H9 (cell line): ENCODE results near the gene NRN1. TPM values are rescaled to one million over a fixed set of nuclear protein-coding genes. Genes with fewer than 3 reads are reported as not detected.

Source experiments
- DNase-seq: peaks from one replicate; pipeline ENCODE4 v3.0.0-alpha.2; 2017
- H2AFZ ChIP-seq: one replicate; pipeline ENCODE4 v1.6.1; 2013; ENCODE audit warnings: mild to moderate bottlenecking, low read length, control low read depth, moderate library complexity
- H2AK5ac ChIP-seq: 2 replicates; pipeline ENCODE4 v1.6.1; 2013; ENCODE audit warnings: low read length, control low read depth, mixed read lengths; ENCODE audit not compliant: insufficient read length
- H2BK120ac ChIP-seq: one replicate; pipeline ENCODE4 v1.6.1; 2013; ENCODE audit warnings: low read depth, mild to moderate bottlenecking, low read length, control low read depth, inconsistent platforms; ENCODE audit not compliant: poor library complexity, severe bottlenecking
- H2BK12ac ChIP-seq: 2 replicates; pipeline ENCODE4 v1.6.1; 2013; ENCODE audit warnings: low read length, control low read depth, mixed read lengths, low read depth; ENCODE audit not compliant: insufficient read length
- H2BK15ac ChIP-seq: 2 replicates; pipeline ENCODE4 v1.6.1; 2013; ENCODE audit warnings: low read depth, low read length, control low read depth
- H2BK20ac ChIP-seq: one replicate; pipeline ENCODE4 v1.6.1; 2013; ENCODE audit warnings: low read depth, mild to moderate bottlenecking, low read length, control low read depth, inconsistent platforms; ENCODE audit not compliant: poor library complexity, severe bottlenecking
- H2BK5ac ChIP-seq: 2 replicates; pipeline ENCODE4 v1.6.1; 2013; ENCODE audit warnings: low read length, control low read depth, mixed read lengths; ENCODE audit not compliant: insufficient read length
- H3K14ac ChIP-seq: 2 replicates; pipeline ENCODE4 v1.6.1; 2013; ENCODE audit warnings: low read length, control low read depth; ENCODE audit not compliant: insufficient read depth
- H3K18ac ChIP-seq: 2 replicates; pipeline ENCODE4 v1.6.1; 2013; ENCODE audit warnings: low read depth, mild to moderate bottlenecking, mixed read lengths, low read length, control low read depth; ENCODE audit not compliant: insufficient read length
- H3K23ac ChIP-seq: 2 replicates; pipeline ENCODE4 v1.6.1; 2013; ENCODE audit warnings: low read length, control low read depth, mixed read lengths, low read depth; ENCODE audit not compliant: insufficient read length
- H3K23me2 ChIP-seq: 2 replicates; pipeline ENCODE4 v1.6.1; 2013; ENCODE audit warnings: low read depth, mild to moderate bottlenecking, mixed read lengths, low read length, control low read depth; ENCODE audit not compliant: insufficient read length, poor library complexity, severe bottlenecking
- H3K27ac ChIP-seq: 2 replicates; pipeline ENCODE4 v1.5.1; 2013; ENCODE audit warnings: low read length, control low read depth, mixed read lengths, low read depth; ENCODE audit not compliant: insufficient read length
- H3K27me3 ChIP-seq: 2 replicates; pipeline ENCODE4 v1.6.1; 2013; ENCODE audit warnings: low read length, control low read depth, inconsistent platforms; ENCODE audit not compliant: insufficient read depth
- H3K4ac ChIP-seq: 2 replicates; pipeline ENCODE4 v1.6.1; 2013; ENCODE audit warnings: low read depth, mild to moderate bottlenecking, control low read depth, inconsistent platforms, low read length, moderate library complexity
- H3K4me1 ChIP-seq: 2 replicates; pipeline ENCODE4 v1.6.1; 2013; ENCODE audit warnings: low read length, control low read depth, inconsistent platforms; ENCODE audit not compliant: insufficient read depth
- H3K4me2 ChIP-seq: 2 replicates; pipeline ENCODE4 v1.6.1; 2013; ENCODE audit warnings: low read length, control low read depth, mixed read lengths; ENCODE audit not compliant: insufficient read length, insufficient read depth
- H3K56ac ChIP-seq: 2 replicates; pipeline ENCODE4 v1.6.1; 2013; ENCODE audit warnings: low read depth, mild to moderate bottlenecking, mixed read lengths, low read length, control low read depth; ENCODE audit not compliant: insufficient read length
- H3K79me1 ChIP-seq: 2 replicates; pipeline ENCODE4 v1.6.1; 2013; ENCODE audit warnings: low read depth, mild to moderate bottlenecking, moderate library complexity, low read length, control low read depth, inconsistent platforms; ENCODE audit not compliant: insufficient read depth, poor library complexity, severe bottlenecking
- H3K79me2 ChIP-seq: 2 replicates; pipeline ENCODE4 v1.6.1; 2013; ENCODE audit warnings: low read length, control low read depth, inconsistent platforms; ENCODE audit not compliant: insufficient read depth
- H3K9ac ChIP-seq: 2 replicates; pipeline ENCODE4 v1.6.1; 2013; ENCODE audit warnings: low read length, control low read depth, mixed read lengths; ENCODE audit not compliant: insufficient read length; ENCODE audit errors: extremely low read depth
- H3K9me3 ChIP-seq: one replicate; pipeline ENCODE4 v1.6.1; 2013; ENCODE audit warnings: low read depth, low read length, inconsistent platforms; ENCODE audit not compliant: control insufficient read depth
- H3T11ph ChIP-seq: one replicate; pipeline ENCODE4 v1.6.1; 2013; ENCODE audit warnings: mild to moderate bottlenecking, low read length, control low read depth, inconsistent platforms
- H4K20me1 ChIP-seq: one replicate; pipeline ENCODE4 v1.6.1; 2013; ENCODE audit not compliant: control insufficient read depth, insufficient read length, insufficient read depth
- H4K5ac ChIP-seq: 2 replicates; pipeline ENCODE4 v1.6.1; 2013; ENCODE audit warnings: low read depth, mild to moderate bottlenecking, mixed read lengths, low read length, control low read depth; ENCODE audit not compliant: insufficient read length
- H4K8ac ChIP-seq: replicated peaks from 2 replicates; pipeline ENCODE4 v1.6.1; 2013; ENCODE audit warnings: low read length, control low read depth, mixed read lengths, low read depth; ENCODE audit not compliant: insufficient read length
- H4K91ac ChIP-seq: 2 replicates; pipeline ENCODE4 v1.6.1; 2013; ENCODE audit warnings: low read depth, mild to moderate bottlenecking, moderate library complexity, mixed read lengths, low read length, control low read depth; ENCODE audit not compliant: insufficient read length
- H3K27ac Mint-ChIP-seq, 3 experiments: 2 replicates in 2 of 3; 3 replicates in 1 of 3; pipeline ENCODE4 v1.8.0; 2020 to 2021; ENCODE audit warnings: mixed read lengths in 3 of 3, mild to moderate bottlenecking in 1 of 3, moderate library complexity in 1 of 3
- H3K27me3 Mint-ChIP-seq: 2 replicates; pipeline ENCODE4 v1.8.0; 2021; ENCODE audit warnings: low read depth, mild to moderate bottlenecking, moderate library complexity, mixed read lengths
- H3K36me3 Mint-ChIP-seq, 3 experiments: 2 replicates in 2 of 3; 3 replicates in 1 of 3; pipeline ENCODE4 v1.8.0; 2020 to 2021; ENCODE audit warnings: low read depth in 3 of 3, mixed read lengths in 3 of 3; ENCODE audit not compliant: insufficient read depth in 1 of 3
- H3K4me1 Mint-ChIP-seq, 2 experiments: 2 replicates each; pipeline ENCODE4 v1.8.0; 2020; ENCODE audit warnings: mixed read lengths in 2 of 2
- H3K4me3 Mint-ChIP-seq, 2 experiments: 2 replicates in 1 of 2; 3 replicates in 1 of 2; pipeline ENCODE4 v1.8.0; 2020 to 2021; ENCODE audit warnings: mild to moderate bottlenecking in 2 of 2, mixed read lengths in 2 of 2, moderate library complexity in 1 of 2
- H3K9me3 Mint-ChIP-seq, 2 experiments: 2 replicates in 1 of 2; 3 replicates in 1 of 2; pipeline ENCODE4 v1.8.0; 2020; ENCODE audit warnings: mild to moderate bottlenecking in 2 of 2, mixed read lengths in 2 of 2, moderate library complexity in 1 of 2
- CTCF ChIP-seq: fragments of 200-600 bp; sonication (generic); conservative IDR thresholded peaks from 3 replicates; pipeline ENCODE4 v1.8.0; 2021; ENCODE audit warnings: antibody characterized with exemption, mild to moderate bottlenecking
- WGBS: extraction: QIAGEN DNeasy Blood & Tissue Kit; methylation state at CpG from one replicate; pipeline ENCODE4 v1.1.7; 2013; ENCODE audit warnings: missing lambda C conversion rate, low lambda C conversion rate, mixed read lengths; ENCODE audit not compliant: insufficient read length; ENCODE audit errors: extremely low coverage; 5-methylcytosine and 5-hydroxymethylcytosine counted together
- total RNA-seq: library from RNA; stranded (reverse); gene quantifications from 2 replicates; pipeline ENCODE4 v1.2.1, GENCODE V29; 2021

Gene NRN1
- total RNA-seq, 1 experiment from 2014 or later = not detected

DNA sequence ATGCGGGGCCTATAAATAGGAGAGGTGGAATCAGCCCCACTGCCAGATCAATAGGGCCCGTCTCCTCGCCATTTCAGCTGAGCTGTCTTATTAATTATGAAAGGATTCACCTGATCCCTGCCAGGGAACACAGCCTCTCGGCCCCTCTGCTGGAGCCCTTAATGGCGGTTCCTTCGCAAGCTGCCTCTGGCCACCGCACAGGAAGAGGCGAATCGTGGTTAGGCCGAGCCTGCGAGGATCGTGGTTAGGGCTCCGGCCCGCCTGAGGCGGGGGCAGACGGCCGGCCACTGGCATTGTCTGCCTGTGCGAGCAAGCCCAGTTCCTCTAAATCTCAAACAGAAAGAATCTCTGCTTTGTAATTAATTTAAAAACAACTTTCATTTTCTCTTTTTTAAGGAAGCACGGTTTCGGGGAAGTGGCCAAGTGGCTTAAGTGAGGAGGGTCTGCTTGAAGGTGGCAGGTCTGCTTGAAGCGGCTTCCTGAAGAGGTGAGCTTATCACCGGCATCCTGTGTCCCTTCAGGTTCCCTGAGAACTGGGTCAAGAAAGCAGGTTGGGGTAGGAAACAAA lies 9.2 kb downstream of the NRN1 start:
- H3K27me3 Mint-ChIP-seq = peaks cover 100% of the 10 kb centered on the region
- H3K36me3 Mint-ChIP-seq = no peaks in the 10 kb centered on the region
- TF ChIP-seq CTCF = no peak
- no peak overlapping the region for H3K56ac ChIP-seq
- no peak overlapping the region for H4K8ac ChIP-seq
- no peak overlapping the region for H3K18ac ChIP-seq
- no peak overlapping the region for H2BK12ac ChIP-seq
- H3K23me2 ChIP-seq = peaks cover 29% of the 10 kb centered on the region
- no peak overlapping the region for H2AFZ ChIP-seq
- H4K91ac ChIP-seq = no peak overlapping the region
- H3K27me3 ChIP-seq = peaks cover 94% of the 10 kb centered on the region
- no peaks in the 10 kb centered on the region for H3K9me3 ChIP-seq
- peaks cover 54 to 78% of the 10 kb centered on the region in 2 experiments for H3K4me1 Mint-ChIP-seq
- no peak overlapping the region for H2BK15ac ChIP-seq
- H3K4ac ChIP-seq = no peak overlapping the region
- no peak overlapping the region for H4K5ac ChIP-seq
- no peaks in the 10 kb centered on the region for H3K79me1 ChIP-seq
- H3K27ac ChIP-seq = no peak overlapping the region
- H3K4me1 ChIP-seq = peaks cover 4% of the 10 kb centered on the region; the same call in 1 of the 2 replicates
- peak overlapping the region in 1 of 3 experiments; percentile 11; a peak in 1 of 7 replicates for H3K27ac Mint-ChIP-seq
- H2BK5ac ChIP-seq = no peak overlapping the region
- no peak overlapping the region for H3T11ph ChIP-seq
- peak overlapping the region; percentile 62 to 85 for H3K4me3 Mint-ChIP-seq
- H3K4me2 ChIP-seq = peak overlapping the region; percentile 71
- H3K14ac ChIP-seq = no peak overlapping the region
- no peak overlapping the region for H2AK5ac ChIP-seq
- no peak overlapping the region for H3K9ac ChIP-seq
- H2BK120ac ChIP-seq = no peak overlapping the region
- WGBS = no CpG with 5 or more reads among the region's 22 CpGs
- H3K79me2 ChIP-seq = no peaks in the 10 kb centered on the region
- no peak overlapping the region for H3K23ac ChIP-seq
- no peak overlapping the region for H2BK20ac ChIP-seq
- peaks cover 2 to 5% of the 10 kb centered on the region in 2 experiments; a peak in 3 of 5 replicates for H3K9me3 Mint-ChIP-seq
- DNase-seq = peak; percentile 71
- no peaks in the 10 kb centered on the region for H4K20me1 ChIP-seq
